OCI-LY7 (cell line): ENCODE results near the gene ARHGAP42. TPM values are rescaled to one million over a fixed set of nuclear protein-coding genes. Genes with fewer than 3 reads are reported as not detected.

Experiments used
- BruUV-seq: library from RNA; stranded (reverse); fragments of 400-500 nt; replicated peaks from 2 replicates; lab custom pipeline; 2021; lab: Mats Ljungman, UMichigan
- CTCF ChIA-PET: fragments of 300-600 bp; sonication (Branson Sonifier 250); formaldehyde crosslinking; loops from one replicate; lab custom pipeline; 2022; ENCODE audit warnings: antibody characterized with exemption; ENCODE audit not compliant: unreplicated experiment; lab: Charles Lee
- POLR2A ChIA-PET: fragments of 300-600 bp; sonication (Branson Sonifier 250); formaldehyde crosslinking; loops from one replicate; lab custom pipeline; 2022; ENCODE audit warnings: antibody characterized with exemption; lab: Charles Lee
- DNase-seq: peaks from one replicate; pipeline ENCODE4 v3.0.0-alpha.2; 2015; ENCODE audit warnings: low spot score
- H2AFZ ChIP-seq: fragments of 200-600 bp; sonication (generic), shearing (Covaris generic); 2 replicates; pipeline ENCODE4 v1.6.1; 2014; ENCODE audit warnings: mild to moderate bottlenecking, antibody characterized with exemption, low read length, moderate library complexity
- H3K27ac ChIP-seq: fragments of 200-600 bp; sonication (generic); 2 replicates; pipeline ENCODE4 v1.5.1; 2014; ENCODE audit warnings: mixed run types, low read depth, mild to moderate bottlenecking, moderate library complexity, low read length, inconsistent platforms; ENCODE audit not compliant: poor library complexity, severe bottlenecking
- H3K36me3 ChIP-seq: fragments of 200-600 bp; sonication (generic); 2 replicates; pipeline ENCODE4 v1.6.1; 2014; ENCODE audit warnings: mild to moderate bottlenecking, antibody characterized with exemption, low read length, moderate library complexity, mixed read lengths; ENCODE audit not compliant: insufficient read depth
- H3K4me1 ChIP-seq: fragments of 200-600 bp; sonication (generic); 2 replicates; pipeline ENCODE4 v1.5.1; 2014; ENCODE audit warnings: mild to moderate bottlenecking, low read length; ENCODE audit not compliant: insufficient read depth, poor library complexity, severe bottlenecking
- H3K4me2 ChIP-seq: fragments of 200-600 bp; sonication (generic); 2 replicates; pipeline ENCODE4 v1.6.1; 2014; ENCODE audit warnings: mild to moderate bottlenecking, low read length
- H3K4me3 ChIP-seq: fragments of 200-600 bp; sonication (generic); 2 replicates; pipeline ENCODE4 v1.5.1; 2014; ENCODE audit warnings: mild to moderate bottlenecking, low read depth, low read length; ENCODE audit not compliant: poor library complexity, severe bottlenecking
- H3K79me2 ChIP-seq: fragments of 200-600 bp; sonication (generic); 2 replicates; pipeline ENCODE4 v1.6.1; 2016; ENCODE audit warnings: low read depth, mild to moderate bottlenecking, low read length, moderate library complexity, mixed read lengths; ENCODE audit not compliant: insufficient read depth
- H3K9me2 ChIP-seq: fragments of 200-600 bp; sonication (generic); 2 replicates; pipeline ENCODE4 v1.6.1; 2016; ENCODE audit warnings: mild to moderate bottlenecking, low read length, mixed read lengths; ENCODE audit not compliant: insufficient read depth
- H3K9me3 ChIP-seq: fragments of 200-600 bp; sonication (generic); 2 replicates; pipeline ENCODE4 v1.6.1; 2014; ENCODE audit warnings: mild to moderate bottlenecking, mixed run types, low read length, mixed read lengths
- H4K20me1 ChIP-seq: fragments of 200-600 bp; sonication (generic); 2 replicates; pipeline ENCODE4 v1.6.1; 2014; ENCODE audit warnings: mild to moderate bottlenecking, antibody characterized with exemption, low read length, moderate library complexity, mixed read lengths; ENCODE audit not compliant: insufficient read depth
- EZH2phosphoT487 ChIP-seq: fragments of 200-600 bp; sonication (generic); IDR thresholded peaks from 2 replicates; pipeline ENCODE4 v1.6.1; 2018; ENCODE audit warnings: low read depth, borderline replicate concordance, mild to moderate bottlenecking, mixed run types, antibody characterized with exemption, low read length, moderate library complexity, mixed read lengths
- intact Hi-C: fragments of 100-400 bp; cut with micrococcal nuclease; formaldehyde crosslinking; loops from one replicate; pipeline ENCODE4 v1.10.0; 2022; ENCODE audit not compliant: unreplicated experiment
- total RNA-seq, 2 experiments: library from RNA; depleted of rRNA in 1 of 2; stranded (reverse); fragments of >200 nt in 1 of 2; shearing (Covaris generic) in 1 of 2; gene quantifications; 2 replicates each; pipeline ENCODE4 v1.2.3, GENCODE V29; 2014 to 2022
- TF ChIP-seq, protein P1 (sequence below): fragments of 200-600 bp; sonication (generic); conservative IDR thresholded peaks from 2 replicates; pipeline ENCODE4 v1.5.1; 2014; ENCODE audit warnings: mild to moderate bottlenecking, antibody characterized with exemption, low read length, moderate library complexity, mixed read lengths

Gene ARHGAP42
- total RNA-seq, 2 experiments from 2014 or later, result not detected

DNA sequence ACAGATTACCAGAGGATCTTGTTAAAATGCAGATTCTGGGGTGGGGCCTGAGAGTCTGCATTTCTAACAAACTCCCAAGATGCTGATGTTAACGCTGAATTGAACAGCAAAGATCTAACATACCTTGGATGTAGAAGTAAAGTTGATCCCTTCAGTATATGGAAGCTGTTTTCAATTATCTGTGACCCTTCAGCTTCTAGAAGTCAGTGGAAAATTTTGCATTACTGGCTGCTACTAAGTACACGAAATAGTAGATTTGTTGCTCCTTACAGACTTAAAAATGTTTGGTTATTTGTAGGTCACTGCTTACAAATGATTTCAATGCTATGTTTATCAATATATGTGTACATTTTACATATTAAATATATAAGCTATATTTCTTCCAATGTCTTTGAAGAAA, 107.4 kb downstream of the ARHGAP42 start:
- Histone ChIP-seq H3K9me2 (no peaks in the 10 kb centered on the region), H3K36me3 (no peaks in the 10 kb centered on the region), H2AFZ (no peak overlapping the region), H3K4me1 (no peaks in the 10 kb centered on the region), H3K4me2 (no peak overlapping the region), H3K9me3 (no peaks in the 10 kb centered on the region), H3K79me2 (no peaks in the 10 kb centered on the region), H3K27ac (no peak overlapping the region), H4K20me1 (no peaks in the 10 kb centered on the region), H3K4me3 (no peak overlapping the region)
- DNase-seq, result no peak
- CTCF ChIA-PET, result no interaction called here
- TF ChIP-seq, protein P1, sequence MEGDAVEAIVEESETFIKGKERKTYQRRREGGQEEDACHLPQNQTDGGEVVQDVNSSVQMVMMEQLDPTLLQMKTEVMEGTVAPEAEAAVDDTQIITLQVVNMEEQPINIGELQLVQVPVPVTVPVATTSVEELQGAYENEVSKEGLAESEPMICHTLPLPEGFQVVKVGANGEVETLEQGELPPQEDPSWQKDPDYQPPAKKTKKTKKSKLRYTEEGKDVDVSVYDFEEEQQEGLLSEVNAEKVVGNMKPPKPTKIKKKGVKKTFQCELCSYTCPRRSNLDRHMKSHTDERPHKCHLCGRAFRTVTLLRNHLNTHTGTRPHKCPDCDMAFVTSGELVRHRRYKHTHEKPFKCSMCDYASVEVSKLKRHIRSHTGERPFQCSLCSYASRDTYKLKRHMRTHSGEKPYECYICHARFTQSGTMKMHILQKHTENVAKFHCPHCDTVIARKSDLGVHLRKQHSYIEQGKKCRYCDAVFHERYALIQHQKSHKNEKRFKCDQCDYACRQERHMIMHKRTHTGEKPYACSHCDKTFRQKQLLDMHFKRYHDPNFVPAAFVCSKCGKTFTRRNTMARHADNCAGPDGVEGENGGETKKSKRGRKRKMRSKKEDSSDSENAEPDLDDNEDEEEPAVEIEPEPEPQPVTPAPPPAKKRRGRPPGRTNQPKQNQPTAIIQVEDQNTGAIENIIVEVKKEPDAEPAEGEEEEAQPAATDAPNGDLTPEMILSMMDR, result no peak
- TF ChIP-seq EZH2phosphoT487, result no peak
- no TSS peak for BruUV-seq
- intact Hi-C loops, result no loop called here
- POLR2A ChIA-PET, result interaction anchor here (0.9 to 1.0 kb wide), 3 partner anchors 10 to 132 kb away, joined by 3 to 5 read pairs (median 3); no protein-coding TSS in a partner anchor

DNA sequence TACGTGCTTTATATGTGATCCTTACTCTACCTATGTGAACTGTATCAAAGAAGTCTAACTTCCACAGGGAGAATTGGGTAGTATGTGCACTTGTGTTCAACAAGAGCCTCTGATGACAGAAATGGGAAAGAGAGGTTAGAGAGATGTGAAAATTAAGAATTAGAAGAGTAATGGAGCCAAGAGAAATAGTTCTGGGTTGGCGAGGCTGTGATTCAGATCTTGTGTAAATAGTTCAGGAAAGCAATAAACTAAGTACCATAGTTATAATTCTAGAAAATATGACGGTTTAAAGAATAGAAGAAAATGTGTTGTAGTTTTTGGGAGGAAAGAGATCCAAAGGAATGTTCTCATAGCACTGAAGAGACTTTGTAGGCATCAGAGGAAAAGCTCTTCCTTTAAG, 112.4 kb downstream of the ARHGAP42 start:
- intact Hi-C loops, result no loop called here
- no peak overlapping the region for H2AFZ ChIP-seq
- H3K9me3 ChIP-seq, result no peaks in the 10 kb centered on the region
- DNase-seq, result no peak
- H3K79me2 ChIP-seq, result no peaks in the 10 kb centered on the region
- H3K36me3 ChIP-seq, result no peaks in the 10 kb centered on the region
- BruUV-seq, result no TSS peak
- H4K20me1 ChIP-seq, result no peaks in the 10 kb centered on the region
- H3K4me3 ChIP-seq, result no peak overlapping the region
- POLR2A ChIA-PET, result no interaction called here
- H3K4me2 ChIP-seq, result no peak overlapping the region
- H3K27ac ChIP-seq, result no peak overlapping the region
- CTCF ChIA-PET, result no interaction called here
- no peaks in the 10 kb centered on the region for H3K4me1 ChIP-seq
- H3K9me2 ChIP-seq, result no peaks in the 10 kb centered on the region
- TF ChIP-seq, protein P1, result no peak
- TF ChIP-seq EZH2phosphoT487, result no peak

DNA sequence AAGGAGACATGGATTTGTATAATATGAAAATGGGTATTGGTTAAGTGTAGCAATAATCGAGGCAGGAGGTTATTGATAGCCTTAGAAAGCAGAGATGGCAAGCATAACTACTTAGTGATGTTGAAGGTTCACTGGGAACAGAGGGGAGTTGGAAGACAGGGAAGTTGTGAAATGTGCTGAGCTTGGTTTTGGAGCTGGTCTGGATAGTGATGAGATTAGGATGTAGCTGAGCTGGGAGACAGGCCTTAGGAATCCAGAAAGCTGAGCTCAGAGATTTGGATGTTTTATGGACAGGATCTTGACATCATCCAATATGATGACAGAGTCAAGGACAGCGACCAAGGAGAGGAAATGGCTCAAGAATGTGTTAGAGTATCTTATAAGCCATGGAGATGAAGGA, 113.1 kb downstream of the ARHGAP42 start:
- no peaks in the 10 kb centered on the region for H3K4me1 ChIP-seq
- ChIA-PET POLR2A (no interaction called here), CTCF (no interaction called here)
- H2AFZ ChIP-seq, result no peak overlapping the region
- no peak overlapping the region for H3K27ac ChIP-seq
- no peak overlapping the region for H3K4me2 ChIP-seq
- H4K20me1 ChIP-seq, result no peaks in the 10 kb centered on the region
- no peaks in the 10 kb centered on the region for H3K9me2 ChIP-seq
- H3K36me3 ChIP-seq, result no peaks in the 10 kb centered on the region
- intact Hi-C loops, result no loop called here
- no peaks in the 10 kb centered on the region for H3K79me2 ChIP-seq
- no peaks in the 10 kb centered on the region for H3K9me3 ChIP-seq
- no peak for DNase-seq
- TF ChIP-seq, protein P1, result no peak
- TF ChIP-seq EZH2phosphoT487, result no peak
- no peak overlapping the region for H3K4me3 ChIP-seq
- no TSS peak for BruUV-seq
